GM19193 (cell line): ENCODE data around the gene XPO6.

Experiments used
- POLR2A ChIP-seq: IDR thresholded peaks from 4 replicates; pipeline ENCODE4 v1.6.1; 2011; ENCODE audit not compliant: insufficient read depth, insufficient read length; ENCODE audit errors: extremely low read depth

The XPO6 gene

GRCh38 chr16:28086186-28087139 lies 125.3 kb downstream of the XPO6 start:
- no peak for TF ChIP-seq POLR2A

- no peak for TF ChIP-seq POLR2A
Observed at GRCh38 chr16:28085389-28086171, 126.2 kb downstream of the XPO6 start.

GRCh38 chr16:28084209-28084608 lies 127.6 kb downstream of the XPO6 start:
- TF ChIP-seq POLR2A: no peak

GRCh38 chr16:28082624-28083023 lies 129.1 kb downstream of the XPO6 start:
- TF ChIP-seq POLR2A: no peak

GRCh38 chr16:28081391-28081968 lies 130.3 kb downstream of the XPO6 start:
- TF ChIP-seq POLR2A: no peak

- TF ChIP-seq POLR2A: no peak
Observed at GRCh38 chr16:28078261-28078660, 133.5 kb downstream of the XPO6 start.

- no peak for TF ChIP-seq POLR2A
Observed at GRCh38 chr16:28073836-28074235, 137.9 kb downstream of the XPO6 start.

- no peak for TF ChIP-seq POLR2A
Observed at GRCh38 chr16:28072087-28072486, 139.7 kb downstream of the XPO6 start.

GRCh38 chr16:28069971-28070794 lies 141.6 kb downstream of the XPO6 start:
- TF ChIP-seq POLR2A: no peak

- no peak for TF ChIP-seq POLR2A
Observed at GRCh38 chr16:28068976-28069375, 142.8 kb downstream of the XPO6 start.

GRCh38 chr16:28067604-28068379 lies 144.0 kb downstream of the XPO6 start:
- no peak for TF ChIP-seq POLR2A

- no peak for TF ChIP-seq POLR2A
Observed at GRCh38 chr16:28064706-28065249, 147.0 kb downstream of the XPO6 start.

- TF ChIP-seq POLR2A: no peak
Observed at GRCh38 chr16:28064150-28064549, 147.6 kb downstream of the XPO6 start.

GRCh38 chr16:28063591-28064061 lies 148.1 kb downstream of the XPO6 start, which contains the start of gene GSG1L:
Gene GSG1L (minus strand): TSS chr16:28063714. CDS start chr16:28063424, 290 bp downstream.
- TF ChIP-seq POLR2A: no peak
